OCI-LY3 (cell line): ENCODE measurements around the gene ZKSCAN3.

Experiments used
- CTCF ChIP-seq: fragments of 200-600, 300-600 bp; sonication (generic); IDR thresholded peaks from 2 replicates; pipeline ENCODE4 v1.5.1; 2014; ENCODE audit warnings: antibody characterized with exemption, low read length, low read depth
- EZH2phosphoT487 ChIP-seq: fragments of 200-600 bp; shearing (Covaris generic); IDR thresholded peaks from 2 replicates; pipeline ENCODE4 v1.6.1; 2018; ENCODE audit warnings: antibody characterized with exemption, mixed run types, low read depth

GRCh38 chr6:28371280-28371679 lies 21.5 kb downstream of the ZKSCAN3 start:
- TF ChIP-seq CTCF (no peak), EZH2phosphoT487 (no peak)
